ENCODE measurements around the gene ZNF391. TPM values are rescaled to one million over a fixed set of nuclear protein-coding genes. Genes with fewer than 3 reads are reported as not detected.

Gene ZNF391
- total and polyA plus RNA-seq, 2 of the 4 experiments (the other 2 are of a cell fraction) = 0.18 to 0.22 TPM

DNA sequence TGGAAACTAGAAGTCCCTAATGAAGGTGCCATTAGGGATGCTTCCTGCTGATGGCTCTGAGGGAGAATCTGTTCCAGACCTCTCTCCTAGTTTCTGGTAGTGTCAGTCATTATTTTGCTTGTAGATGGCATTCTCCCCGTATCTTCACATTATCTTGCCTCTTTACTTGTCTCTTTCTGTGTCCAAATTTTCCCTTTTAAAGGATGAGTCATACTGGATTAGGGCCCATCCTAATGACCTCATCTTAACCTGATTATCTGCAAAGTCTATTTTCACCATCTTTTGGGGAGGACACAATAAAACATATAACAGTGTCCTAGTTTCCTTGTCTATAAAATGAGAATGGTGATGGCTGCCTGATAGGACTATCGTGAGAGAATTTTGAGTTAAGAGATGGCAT is 27.3 kb downstream of the ZNF391 start:
- dilution Hi-C loops (cut with HindIII; ENCODE audit: low sequenced_read_pairs, unreplicated experiment) = no loop called here
- H3K9me1 ChIP-seq (ENCODE audit: insufficient read depth, low read length) = no peaks in the 10 kb centered on the region
- no peak overlapping the region for H3K18ac ChIP-seq (ENCODE audit: low read depth, low read length)
- H4K20me1 ChIP-seq (ENCODE audit: insufficient read depth, low read length) = no peaks in the 10 kb centered on the region
- H2AK9ac ChIP-seq (replicated peaks; ENCODE audit: low read depth, low read length, poor library complexity) = no peak overlapping the region
- H4K91ac ChIP-seq (ENCODE audit: insufficient read depth, low read depth, low read length) = no peak overlapping the region
- H3K14ac ChIP-seq (replicated peaks; ENCODE audit: low read depth, low read length) = no peak overlapping the region
- no peak overlapping the region for H3K4me3 ChIP-seq (ENCODE audit: insufficient read depth, low read depth, low read length)
- no peaks in the 10 kb centered on the region for H3K4me1 ChIP-seq (ENCODE audit: control insufficient read depth, insufficient read depth, low read length)
- TF ChIP-seq FOS (IDR thresholded peaks at IDR 0.05; ENCODE audit: low read depth, low read length) (no peak), MAFK (IDR thresholded peaks at IDR 0.05; ENCODE audit: low read depth, low read length) (no peak), POLR2A (IDR thresholded peaks at IDR 0.05; ENCODE audit: low read depth, low read length) (no peak), RFX5 (IDR thresholded peaks at IDR 0.05; ENCODE audit: low read depth, low read length) (no peak), SMC3 (IDR thresholded peaks at IDR 0.05; ENCODE audit: low read depth, low read length) (no peak), MAZ (IDR thresholded peaks at IDR 0.05; ENCODE audit: borderline replicate concordance, low read depth, low read length) (no peak), RAD21 (IDR thresholded peaks at IDR 0.05; ENCODE audit: low read length) (no peak), CEBPB (IDR thresholded peaks at IDR 0.05; ENCODE audit: low read depth, low read length) (no peak), CHD1 (IDR thresholded peaks at IDR 0.05; ENCODE audit: low read depth, low read length) (no peak), BHLHE40 (IDR thresholded peaks at IDR 0.05; ENCODE audit: low read depth, low read length) (no peak), USF2 (IDR thresholded peaks at IDR 0.05; ENCODE audit: low read depth, low read length) (no peak), MXI1 (IDR thresholded peaks at IDR 0.05; ENCODE audit: borderline replicate concordance, low read depth, low read length) (no peak), NFE2L2 (IDR thresholded peaks at IDR 0.05; ENCODE audit: low read depth, low read length) (no peak), RCOR1 (IDR thresholded peaks at IDR 0.05; ENCODE audit: insufficient replicate concordance, low read length) (no peak)
- TF ChIP-seq, protein P1, sequence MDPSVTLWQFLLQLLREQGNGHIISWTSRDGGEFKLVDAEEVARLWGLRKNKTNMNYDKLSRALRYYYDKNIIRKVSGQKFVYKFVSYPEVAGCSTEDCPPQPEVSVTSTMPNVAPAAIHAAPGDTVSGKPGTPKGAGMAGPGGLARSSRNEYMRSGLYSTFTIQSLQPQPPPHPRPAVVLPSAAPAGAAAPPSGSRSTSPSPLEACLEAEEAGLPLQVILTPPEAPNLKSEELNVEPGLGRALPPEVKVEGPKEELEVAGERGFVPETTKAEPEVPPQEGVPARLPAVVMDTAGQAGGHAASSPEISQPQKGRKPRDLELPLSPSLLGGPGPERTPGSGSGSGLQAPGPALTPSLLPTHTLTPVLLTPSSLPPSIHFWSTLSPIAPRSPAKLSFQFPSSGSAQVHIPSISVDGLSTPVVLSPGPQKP (IDR thresholded peaks at IDR 0.05; ENCODE audit: borderline replicate concordance, low read depth, low read length) = no peak
- TF ChIP-seq, protein P2, sequence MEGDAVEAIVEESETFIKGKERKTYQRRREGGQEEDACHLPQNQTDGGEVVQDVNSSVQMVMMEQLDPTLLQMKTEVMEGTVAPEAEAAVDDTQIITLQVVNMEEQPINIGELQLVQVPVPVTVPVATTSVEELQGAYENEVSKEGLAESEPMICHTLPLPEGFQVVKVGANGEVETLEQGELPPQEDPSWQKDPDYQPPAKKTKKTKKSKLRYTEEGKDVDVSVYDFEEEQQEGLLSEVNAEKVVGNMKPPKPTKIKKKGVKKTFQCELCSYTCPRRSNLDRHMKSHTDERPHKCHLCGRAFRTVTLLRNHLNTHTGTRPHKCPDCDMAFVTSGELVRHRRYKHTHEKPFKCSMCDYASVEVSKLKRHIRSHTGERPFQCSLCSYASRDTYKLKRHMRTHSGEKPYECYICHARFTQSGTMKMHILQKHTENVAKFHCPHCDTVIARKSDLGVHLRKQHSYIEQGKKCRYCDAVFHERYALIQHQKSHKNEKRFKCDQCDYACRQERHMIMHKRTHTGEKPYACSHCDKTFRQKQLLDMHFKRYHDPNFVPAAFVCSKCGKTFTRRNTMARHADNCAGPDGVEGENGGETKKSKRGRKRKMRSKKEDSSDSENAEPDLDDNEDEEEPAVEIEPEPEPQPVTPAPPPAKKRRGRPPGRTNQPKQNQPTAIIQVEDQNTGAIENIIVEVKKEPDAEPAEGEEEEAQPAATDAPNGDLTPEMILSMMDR (conservative IDR thresholded peaks at IDR 0.05; ENCODE audit: low read depth, low read length) = no peak
- no peak overlapping the region for H3K27ac ChIP-seq (ENCODE audit: insufficient read depth, low read length)
- no TSS peak for BruUV-seq (replicated peaks)
- POLR2A ChIA-PET (ENCODE audit: unreplicated experiment) = no interaction called here
- H4K5ac ChIP-seq (ENCODE audit: low read depth, low read length) = no peak overlapping the region
- H2AK5ac ChIP-seq (ENCODE audit: low read depth, low read length) = no peak overlapping the region
- no peak overlapping the region for H3K4ac ChIP-seq (ENCODE audit: low read depth, low read length)
- no peaks in the 10 kb centered on the region for H3K79me1 ChIP-seq (ENCODE audit: low read depth in 1 of 2, low read length in 2 of 2)
- CTCF ChIA-PET = no interaction called here
- no peaks in the 10 kb centered on the region; the same call in 1 of the 2 replicates for H3K9me3 ChIP-seq (ENCODE audit: control insufficient read depth, insufficient read depth, low read length)
- H4K8ac ChIP-seq (ENCODE audit: low read depth in 2 of 2, low read length in 2 of 2) = no peak overlapping the region
- no peak overlapping the region for H2BK120ac ChIP-seq (ENCODE audit: low read depth, low read length)
- H3K27me3 ChIP-seq (ENCODE audit: control insufficient read depth, insufficient read depth, low read length) = no peaks in the 10 kb centered on the region
- H3K9ac ChIP-seq (ENCODE audit: low read depth, low read length) = no peak overlapping the region
- DNase-seq = no peak
- H3K23ac ChIP-seq (ENCODE audit: low read depth, low read length) = no peak overlapping the region
- H3K56ac ChIP-seq (ENCODE audit: extremely low read depth, insufficient read depth, low read length) = no peak overlapping the region
- no peak overlapping the region for H3K4me2 ChIP-seq (ENCODE audit: low read depth, low read length)
- no peak overlapping the region for H2AFZ ChIP-seq (replicated peaks; ENCODE audit: low read length, poor library complexity)
- H2BK5ac ChIP-seq (ENCODE audit: low read depth, low read length, poor library complexity, severe bottlenecking) = no peak overlapping the region
- in situ Hi-C loops (cut with MboI; ENCODE audit: low sequenced_read_pairs) = no loop called here
- H2BK15ac ChIP-seq (ENCODE audit: low read depth, low read length) = no peak overlapping the region
- H3K36me3 ChIP-seq (ENCODE audit: control insufficient read depth, insufficient read depth, low read length) = no peaks in the 10 kb centered on the region
- intact Hi-C loops (cut with micrococcal nuclease) = no loop called here
- H2BK20ac ChIP-seq (ENCODE audit: low read depth, low read length) = no peak overlapping the region
- no CpG with 5 or more reads among the region's 2 CpGs for WGBS, 2 experiments (ENCODE audit: extremely low coverage in 2 of 2, insufficient read length in 1 of 2)
- no peak for ATAC-seq (ENCODE audit: low read depth)
